PFSK-1 (cell line): Measurements from ENCODE around the gene CAMK1D.

Experiments
- FOXP2 ChIP-seq: optimal IDR thresholded peaks from 2 replicates; pipeline ENCODE3; 2011; ENCODE audit warnings: borderline replicate concordance, control low read depth, inconsistent platforms; ENCODE audit not compliant: insufficient read depth; ENCODE audit errors: extremely low read length, extremely low read depth
- POLR2AphosphoS5 ChIP-seq: IDR thresholded peaks from 2 replicates; pipeline ENCODE4 v1.6.1; 2012; ENCODE audit warnings: low read depth, mild to moderate bottlenecking, control low read depth, low read length, moderate library complexity
- SIN3A ChIP-seq: IDR thresholded peaks from 2 replicates; pipeline ENCODE4 v1.6.1; 2012; ENCODE audit warnings: mild to moderate bottlenecking, low read length, moderate library complexity, borderline replicate concordance; ENCODE audit not compliant: insufficient read depth
- TAF1 ChIP-seq: IDR thresholded peaks from 2 replicates; pipeline ENCODE4 v1.6.1; 2012; ENCODE audit warnings: low read length, control low read depth, borderline replicate concordance; ENCODE audit not compliant: insufficient read depth
- TF ChIP-seq, protein P1 (sequence below), 2 experiments: IDR thresholded peaks; 2 replicates each; pipeline versions ENCODE4 v1.6.1 to v1.8.0; 2011 to 2012; ENCODE audit warnings: low read depth in 2 of 2, low read length in 2 of 2, control low read depth in 1 of 2, inconsistent platforms in 1 of 2, mild to moderate bottlenecking in 1 of 2, moderate library complexity in 1 of 2; ENCODE audit not compliant: insufficient read depth in 1 of 2

CAMK1D gene

DNA sequence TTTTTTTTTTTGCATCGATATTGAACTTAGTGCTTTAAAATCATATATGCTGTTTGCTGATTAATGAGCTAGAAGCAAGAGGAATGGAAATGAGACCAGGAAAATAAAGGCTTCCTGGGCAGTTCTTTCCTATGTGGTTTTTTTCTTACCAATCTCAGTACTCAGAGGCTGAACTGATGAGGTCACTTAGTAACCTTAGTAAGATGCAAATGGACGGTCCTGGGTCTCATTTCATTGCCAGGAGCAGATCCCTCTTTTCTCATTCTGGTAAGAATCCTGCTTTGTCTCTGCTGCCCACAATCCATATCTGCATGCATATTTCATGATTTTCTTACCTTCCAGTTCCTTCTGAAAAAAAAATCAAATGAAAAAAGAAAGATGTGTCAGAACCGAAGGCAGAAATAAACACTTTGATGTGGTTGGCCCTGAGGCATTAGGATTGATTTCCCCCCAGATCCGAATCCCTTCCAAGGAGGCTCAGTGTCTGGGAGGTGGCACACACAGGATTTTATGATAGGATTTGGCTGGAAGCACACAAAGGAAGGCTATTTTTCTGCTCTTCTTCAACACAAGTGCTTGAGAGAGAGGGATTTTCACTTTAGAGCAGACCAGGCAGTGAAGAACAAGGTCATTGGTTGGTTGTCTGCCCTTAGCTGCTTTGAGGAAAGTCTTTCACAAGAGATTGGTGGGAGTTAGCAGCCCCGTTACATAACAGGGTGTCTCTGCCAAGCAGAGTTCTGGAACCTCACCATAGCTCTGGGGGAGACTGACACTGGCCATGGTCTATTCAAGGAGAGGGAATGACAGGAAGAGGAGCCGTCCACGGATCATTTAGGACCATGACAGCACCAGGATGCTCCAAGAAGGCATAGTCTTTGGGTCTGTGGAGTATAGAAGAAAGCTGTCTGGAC is 150.0 kb downstream of the CAMK1D start:
- TF ChIP-seq TAF1, result no peak
- no peak for TF ChIP-seq SIN3A
- no peak for TF ChIP-seq POLR2AphosphoS5

DNA sequence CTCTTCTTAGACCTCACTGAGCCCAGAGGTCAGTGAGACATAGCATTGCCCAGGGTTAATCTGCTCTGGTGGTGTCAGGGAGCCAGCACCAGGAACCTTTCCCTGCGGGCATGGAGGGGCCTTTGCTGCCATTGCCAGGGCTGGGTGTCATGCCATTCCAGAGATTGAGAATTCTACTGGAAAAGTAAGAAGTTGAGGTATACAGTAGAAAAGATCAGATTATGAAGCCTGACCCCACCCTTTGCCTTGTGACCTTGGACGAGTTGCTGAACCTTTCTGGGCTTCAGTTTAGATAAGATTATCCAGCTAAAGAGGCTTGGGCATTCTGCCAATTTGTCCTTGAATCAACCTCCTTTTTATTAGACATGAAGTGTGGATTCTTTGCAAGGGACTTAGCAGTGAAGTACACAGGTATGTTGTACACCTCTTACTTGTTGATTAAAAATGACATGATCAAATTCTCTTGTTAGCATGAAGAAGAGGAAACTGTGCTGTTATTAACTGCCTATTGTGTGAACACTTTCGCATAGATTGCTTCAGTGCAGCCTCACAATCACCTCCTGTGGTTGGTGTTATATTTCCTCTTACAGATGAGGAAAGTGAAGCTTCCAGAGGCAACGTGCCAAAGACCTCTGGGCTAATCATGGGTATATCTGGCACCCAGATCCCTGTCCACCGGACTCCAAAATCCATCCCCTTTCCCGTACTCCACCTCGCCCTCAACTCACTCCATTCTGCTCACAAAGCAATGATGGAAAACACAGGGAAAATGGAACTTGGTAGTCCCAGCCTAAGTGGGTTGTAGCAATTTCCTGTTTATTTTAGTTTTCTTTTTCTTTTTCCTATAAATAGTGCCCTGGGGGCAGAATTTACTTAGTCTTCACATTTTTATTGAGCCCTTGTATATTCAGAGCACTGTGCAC is 151.3 kb downstream of the CAMK1D start:
- TF ChIP-seq, protein P1, sequence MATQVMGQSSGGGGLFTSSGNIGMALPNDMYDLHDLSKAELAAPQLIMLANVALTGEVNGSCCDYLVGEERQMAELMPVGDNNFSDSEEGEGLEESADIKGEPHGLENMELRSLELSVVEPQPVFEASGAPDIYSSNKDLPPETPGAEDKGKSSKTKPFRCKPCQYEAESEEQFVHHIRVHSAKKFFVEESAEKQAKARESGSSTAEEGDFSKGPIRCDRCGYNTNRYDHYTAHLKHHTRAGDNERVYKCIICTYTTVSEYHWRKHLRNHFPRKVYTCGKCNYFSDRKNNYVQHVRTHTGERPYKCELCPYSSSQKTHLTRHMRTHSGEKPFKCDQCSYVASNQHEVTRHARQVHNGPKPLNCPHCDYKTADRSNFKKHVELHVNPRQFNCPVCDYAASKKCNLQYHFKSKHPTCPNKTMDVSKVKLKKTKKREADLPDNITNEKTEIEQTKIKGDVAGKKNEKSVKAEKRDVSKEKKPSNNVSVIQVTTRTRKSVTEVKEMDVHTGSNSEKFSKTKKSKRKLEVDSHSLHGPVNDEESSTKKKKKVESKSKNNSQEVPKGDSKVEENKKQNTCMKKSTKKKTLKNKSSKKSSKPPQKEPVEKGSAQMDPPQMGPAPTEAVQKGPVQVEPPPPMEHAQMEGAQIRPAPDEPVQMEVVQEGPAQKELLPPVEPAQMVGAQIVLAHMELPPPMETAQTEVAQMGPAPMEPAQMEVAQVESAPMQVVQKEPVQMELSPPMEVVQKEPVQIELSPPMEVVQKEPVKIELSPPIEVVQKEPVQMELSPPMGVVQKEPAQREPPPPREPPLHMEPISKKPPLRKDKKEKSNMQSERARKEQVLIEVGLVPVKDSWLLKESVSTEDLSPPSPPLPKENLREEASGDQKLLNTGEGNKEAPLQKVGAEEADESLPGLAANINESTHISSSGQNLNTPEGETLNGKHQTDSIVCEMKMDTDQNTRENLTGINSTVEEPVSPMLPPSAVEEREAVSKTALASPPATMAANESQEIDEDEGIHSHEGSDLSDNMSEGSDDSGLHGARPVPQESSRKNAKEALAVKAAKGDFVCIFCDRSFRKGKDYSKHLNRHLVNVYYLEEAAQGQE (IDR thresholded peaks at IDR 0.05; ENCODE audit: insufficient read depth in 1 of 2, low read depth in 2 of 2, low read length in 2 of 2), result no peak
- TF ChIP-seq TAF1, result no peak
- TF ChIP-seq FOXP2, result no peak
- no peak for TF ChIP-seq SIN3A
- TF ChIP-seq POLR2AphosphoS5, result no peak

DNA sequence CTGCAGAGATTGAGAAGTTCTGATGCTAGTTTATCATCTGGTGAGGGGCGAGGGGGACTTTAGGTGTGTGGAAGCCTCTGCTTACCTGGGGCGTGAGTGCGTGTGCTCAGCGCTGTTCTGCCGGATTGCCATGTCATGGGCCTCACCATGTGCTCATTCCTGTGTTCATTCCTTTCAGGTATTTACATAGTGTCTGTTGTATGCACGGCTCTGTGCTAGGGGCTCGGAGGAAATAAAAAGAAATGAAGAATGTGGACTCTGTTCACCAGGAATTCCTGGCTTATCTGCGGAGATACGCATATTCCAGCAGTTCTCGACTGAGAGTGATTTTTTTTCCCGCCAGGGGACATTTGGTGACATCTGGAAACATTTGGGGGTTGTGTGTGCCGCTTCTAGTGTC is 152.0 kb downstream of the CAMK1D start:
- TF ChIP-seq SIN3A (no peak), TAF1 (no peak), POLR2AphosphoS5 (no peak), FOXP2 (no peak)
- TF ChIP-seq, protein P1 (IDR thresholded peaks at IDR 0.05; ENCODE audit: insufficient read depth in 1 of 2, low read depth in 2 of 2, low read length in 2 of 2), result no peak

DNA sequence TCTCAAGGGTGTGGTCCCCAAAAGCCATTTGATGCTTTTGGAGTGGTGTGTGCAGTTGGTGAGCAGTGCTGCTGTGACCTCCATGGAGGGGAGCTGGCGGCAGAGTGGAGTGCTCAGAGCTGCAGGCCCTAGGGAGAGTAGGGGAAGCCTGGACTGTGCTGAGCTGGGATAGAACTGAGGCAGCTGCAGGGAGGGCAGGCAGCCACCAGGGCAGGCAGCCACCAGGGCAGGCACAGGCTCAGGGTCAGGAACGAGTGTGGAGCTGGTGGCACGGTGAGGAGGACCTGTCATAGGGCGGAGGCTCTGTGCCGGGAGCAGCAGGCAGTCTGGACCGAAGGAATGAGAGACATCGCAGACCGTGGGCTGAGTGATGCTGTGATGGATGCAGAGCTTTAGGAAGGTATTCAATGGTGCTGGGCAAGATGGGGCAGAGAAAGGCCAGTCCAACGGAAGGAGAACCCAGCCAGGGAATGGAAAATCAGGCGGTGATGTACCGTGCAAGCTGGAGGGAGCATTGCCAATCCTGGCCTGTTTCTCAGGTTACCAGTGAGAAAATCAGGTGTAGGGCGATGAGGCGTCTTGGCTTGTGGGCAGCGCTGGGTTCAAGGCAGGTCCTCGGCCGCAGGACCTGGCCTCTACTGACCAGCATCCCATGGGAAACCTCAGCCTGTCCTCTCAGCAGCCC is 152.6 kb downstream of the CAMK1D start:
- TF ChIP-seq SIN3A (no peak), FOXP2 (no peak), TAF1 (no peak), POLR2AphosphoS5 (no peak)
- TF ChIP-seq, protein P1 (IDR thresholded peaks at IDR 0.05; ENCODE audit: insufficient read depth in 1 of 2, low read depth in 2 of 2, low read length in 2 of 2), result no peak
